NCI-H2107 treated with DMSO at 0.1 percent for 48 hours (cell line): ENCODE results near the gene GIN1.
"Not testable (repeated sequence)": the region's sequence is repeated elsewhere in the genome, so short reads cannot be mapped to it uniquely, and the experiment has no call there.

Source experiments
- DNase-seq: peaks from one replicate; lab custom pipeline; 2025; ENCODE audit not compliant: unreplicated experiment; lab: John Stamatoyannopoulos, UW

GIN1 gene

DNA sequence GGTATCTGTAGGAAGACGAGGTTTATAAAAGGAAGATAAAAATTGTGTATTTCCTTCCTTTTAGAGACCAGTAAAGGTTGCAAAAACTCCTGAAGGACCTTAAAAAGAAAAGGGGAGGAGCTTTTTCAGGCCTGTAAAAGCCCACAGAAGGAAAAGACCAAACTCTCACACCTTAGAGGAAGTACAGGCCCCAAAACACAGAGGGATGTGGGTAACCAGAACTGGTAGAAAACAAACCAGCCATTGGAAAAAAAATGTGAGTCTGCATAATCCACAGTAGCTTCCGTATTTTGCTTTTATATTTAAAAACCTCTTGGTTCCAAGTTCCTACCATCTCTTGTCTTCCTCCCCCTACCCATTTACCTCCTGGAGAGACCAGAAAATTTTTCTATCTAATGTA is 8.5 kb downstream of the GIN1 start:
- no peak for DNase-seq

DNA sequence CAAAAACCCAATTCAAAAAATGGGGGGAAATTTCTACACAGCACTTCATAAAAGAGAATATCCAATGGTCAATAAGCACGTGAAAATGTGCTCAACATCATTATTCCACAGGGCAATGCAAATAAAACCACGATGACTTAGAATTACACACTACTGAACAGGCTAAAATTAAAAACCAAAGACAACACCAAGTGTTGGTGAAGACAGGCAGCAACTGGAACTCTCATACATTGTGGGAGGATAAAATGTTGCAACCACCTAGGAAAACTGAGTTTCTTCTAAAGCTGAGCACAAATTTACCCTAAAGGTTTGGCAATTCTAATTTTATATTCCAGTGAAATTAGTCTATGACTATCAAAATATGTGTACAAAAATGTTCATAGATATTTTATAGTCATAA is 9.5 kb downstream of the GIN1 start:
- no peak for DNase-seq

DNA sequence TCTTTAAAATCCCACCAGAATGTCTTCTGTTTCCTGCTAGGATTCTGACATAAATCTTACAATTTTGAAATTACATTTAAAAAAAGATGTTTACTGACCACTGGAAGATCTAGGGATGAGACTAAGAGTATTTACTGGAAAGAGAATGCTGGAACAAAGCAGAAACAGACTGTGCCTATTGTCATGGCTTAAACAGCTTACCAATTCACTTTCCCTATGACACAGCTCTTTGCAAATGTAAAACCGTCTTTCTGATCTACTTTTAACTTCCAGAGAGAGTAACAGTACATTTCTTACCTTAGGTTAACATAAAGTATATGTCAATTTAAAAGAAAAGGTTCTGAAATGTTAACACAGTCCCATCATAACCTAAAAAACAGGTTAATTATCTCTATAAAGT is 10.7 kb downstream of the GIN1 start:
- DNase-seq, result no peak

DNA sequence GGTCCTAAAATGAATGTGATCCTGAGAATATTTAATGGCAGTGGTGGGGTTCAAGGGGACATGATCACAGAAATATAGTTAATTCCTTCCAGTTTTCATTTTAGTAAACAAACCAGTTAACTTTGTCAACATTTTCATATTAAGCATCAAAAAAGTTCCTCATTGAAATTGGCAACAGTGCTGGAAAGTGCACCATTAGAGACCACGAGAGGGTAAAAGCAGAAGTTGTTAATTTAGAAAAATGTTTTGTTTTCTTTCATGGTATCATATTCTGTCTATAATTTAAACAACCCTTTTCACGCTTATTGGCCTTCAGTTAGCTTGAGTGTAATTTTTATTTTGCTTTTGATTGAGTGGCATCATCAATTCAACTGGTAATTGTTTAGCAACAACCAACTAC is 11.9 kb downstream of the GIN1 start:
- DNase-seq, result no peak

DNA sequence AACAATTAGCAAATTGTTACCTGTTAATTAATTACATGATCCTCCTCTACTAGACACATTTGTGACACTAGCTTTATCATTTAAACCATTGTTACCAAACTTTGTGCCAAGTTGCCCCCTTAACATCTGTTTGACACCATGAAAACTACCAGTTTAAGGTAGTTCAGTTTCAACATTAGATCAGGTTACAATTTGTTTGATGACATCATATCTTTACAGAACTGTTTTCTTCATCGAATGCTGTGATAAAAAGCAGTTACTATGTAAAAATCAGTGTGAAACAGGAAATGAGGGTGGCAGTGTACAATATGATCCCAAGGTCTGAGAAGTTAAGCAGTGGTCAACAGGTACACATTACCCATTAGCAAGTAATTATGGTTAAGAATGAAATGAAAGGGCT is 17.7 kb downstream of the GIN1 start:
- DNase-seq, result no peak

DNA sequence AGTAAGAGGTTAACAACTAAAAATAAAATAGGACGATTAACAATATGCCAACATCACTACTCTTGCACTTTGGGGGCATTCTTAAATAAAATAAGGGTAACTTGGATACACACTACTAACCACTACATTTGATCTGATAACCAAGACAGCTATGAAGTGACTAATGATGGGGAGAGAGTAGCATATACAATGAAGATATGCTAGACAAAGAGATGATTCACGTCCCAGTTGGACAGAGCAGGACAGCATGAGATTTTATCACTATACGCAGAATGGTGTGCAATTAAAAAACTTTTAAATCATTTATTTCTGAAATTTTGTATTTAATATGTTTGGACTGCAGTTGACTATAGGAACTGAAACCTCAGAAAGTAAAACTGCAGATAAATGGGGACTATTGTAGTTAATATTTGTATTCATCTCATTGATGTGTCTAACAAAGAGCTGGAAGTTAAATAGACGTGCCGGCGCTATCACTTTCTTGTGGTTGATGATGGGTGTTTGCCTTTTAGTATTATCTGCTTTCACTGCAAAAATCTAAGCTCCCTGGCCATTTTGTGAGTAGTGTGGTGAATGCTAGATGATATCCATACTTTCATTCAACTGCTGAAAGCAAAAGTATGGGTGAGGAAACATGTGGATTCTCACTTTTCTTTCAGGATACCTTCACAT is 18.7 kb downstream of the GIN1 start:
- no peak for DNase-seq

DNA sequence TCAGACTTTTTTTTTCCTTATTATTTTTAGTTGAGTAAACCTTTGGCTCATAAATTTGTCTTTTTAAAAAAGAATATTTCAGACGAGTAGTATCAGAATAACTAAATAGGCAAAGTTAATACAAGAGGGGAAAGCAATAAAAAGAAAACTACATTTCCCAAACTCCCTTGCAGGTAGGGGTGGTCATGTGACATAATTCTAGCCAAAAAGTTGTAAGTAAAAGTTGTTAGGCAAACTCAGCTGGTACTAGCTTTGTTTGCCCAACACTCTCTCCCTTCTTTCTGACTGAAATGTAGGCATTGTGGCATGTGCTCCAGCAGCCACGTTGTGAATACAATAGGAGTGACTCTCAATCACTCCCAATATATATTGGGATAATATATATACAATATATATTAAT is 20.9 kb downstream of the GIN1 start:
- no peak for DNase-seq

DNA sequence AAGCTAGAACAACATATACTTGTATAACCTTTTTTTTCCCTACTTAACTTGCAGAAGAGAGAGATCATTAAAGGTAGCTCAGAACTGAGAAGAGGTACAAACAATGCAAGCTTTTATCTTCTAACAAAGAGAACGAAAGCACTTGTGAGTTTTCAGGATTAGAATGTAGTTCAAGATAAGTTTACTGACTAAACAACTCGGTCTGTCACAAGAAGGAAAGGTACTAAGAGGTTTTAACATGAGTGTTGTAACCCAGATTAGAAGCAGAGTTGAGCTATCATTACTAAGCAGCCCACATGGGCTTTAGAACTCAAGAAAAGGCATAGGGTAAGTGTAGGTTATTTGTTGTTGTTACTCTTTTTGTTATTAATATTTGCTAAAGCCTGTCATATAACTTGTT is 25.2 kb downstream of the GIN1 start:
- DNase-seq, result no peak

DNA sequence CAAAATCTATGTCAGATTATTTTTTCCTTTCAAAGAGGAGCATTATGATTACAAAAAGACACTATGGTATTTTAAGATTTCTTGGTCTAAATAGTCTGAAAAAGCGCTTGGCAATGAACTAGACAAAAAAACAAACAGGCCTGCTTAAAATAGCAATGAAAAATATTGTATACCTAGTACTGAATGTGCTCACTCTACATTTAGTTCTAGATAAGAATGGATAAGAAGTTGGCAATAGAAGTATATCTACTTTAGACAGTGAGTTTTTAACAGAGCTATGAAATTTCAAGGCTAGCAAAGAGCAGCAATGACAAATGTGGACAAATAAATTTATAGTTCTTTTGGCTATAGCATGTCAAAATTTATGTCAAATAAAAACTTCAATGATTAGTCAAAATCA is 26.2 kb downstream of the GIN1 start:
- DNase-seq, result no peak

DNA sequence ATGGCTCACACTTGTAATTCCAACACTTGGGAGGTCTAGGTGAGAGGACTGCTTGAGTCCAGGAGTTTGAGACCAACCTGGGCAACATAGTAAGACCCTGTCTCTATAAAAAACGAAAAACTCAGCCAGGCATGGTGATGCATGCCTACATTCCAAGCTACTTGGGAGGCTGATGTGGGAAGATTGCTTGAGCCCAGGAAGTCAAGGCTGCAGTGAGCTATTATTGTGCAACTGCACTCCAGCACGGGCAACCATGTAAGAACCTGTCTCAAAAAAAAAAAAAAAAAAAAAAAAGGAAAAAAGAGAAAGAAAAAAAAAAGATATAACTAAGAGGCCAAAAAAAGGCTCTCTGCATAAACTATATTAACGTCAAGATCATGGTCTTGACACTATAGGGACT is 27.3 kb downstream of the GIN1 start:
- no peak for DNase-seq

DNA sequence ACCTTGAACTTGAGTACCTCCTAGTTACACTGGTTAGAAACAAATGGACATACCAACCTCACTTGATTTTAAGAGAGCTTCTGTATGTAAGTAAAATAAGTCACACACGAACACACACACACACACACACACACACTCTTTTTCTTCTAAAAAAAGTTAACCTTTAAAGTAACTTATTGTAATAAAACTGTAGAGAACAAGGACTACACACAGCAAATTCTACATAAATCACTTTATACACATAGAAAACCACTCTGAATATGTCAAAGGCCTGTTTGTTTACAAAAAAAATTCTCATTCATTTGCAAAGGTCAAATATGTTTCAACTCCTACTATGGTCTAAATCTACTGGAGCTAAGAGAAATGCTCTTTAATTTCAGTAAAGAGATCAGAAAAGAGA is 29.1 kb downstream of the GIN1 start:
- DNase-seq, result no peak

DNA sequence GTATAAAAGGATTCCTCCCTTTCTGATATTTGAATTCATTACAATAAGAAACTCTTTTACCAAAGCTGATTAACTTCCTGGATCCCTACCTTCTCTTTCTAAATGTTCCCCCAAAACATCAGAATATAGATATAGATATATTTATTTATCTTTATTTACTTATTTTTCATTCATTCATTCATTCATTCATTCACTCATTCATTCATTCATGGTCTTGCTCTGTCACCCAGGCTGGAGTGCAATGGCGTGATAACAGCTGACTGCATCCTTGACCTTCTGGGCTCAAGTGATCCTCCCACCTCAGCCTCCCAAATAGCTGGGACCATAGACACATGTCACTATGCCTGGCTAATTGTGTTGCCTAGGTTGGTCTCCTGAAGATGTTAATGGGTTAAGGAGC is 30.7 kb downstream of the GIN1 start:
- no peak for DNase-seq

DNA sequence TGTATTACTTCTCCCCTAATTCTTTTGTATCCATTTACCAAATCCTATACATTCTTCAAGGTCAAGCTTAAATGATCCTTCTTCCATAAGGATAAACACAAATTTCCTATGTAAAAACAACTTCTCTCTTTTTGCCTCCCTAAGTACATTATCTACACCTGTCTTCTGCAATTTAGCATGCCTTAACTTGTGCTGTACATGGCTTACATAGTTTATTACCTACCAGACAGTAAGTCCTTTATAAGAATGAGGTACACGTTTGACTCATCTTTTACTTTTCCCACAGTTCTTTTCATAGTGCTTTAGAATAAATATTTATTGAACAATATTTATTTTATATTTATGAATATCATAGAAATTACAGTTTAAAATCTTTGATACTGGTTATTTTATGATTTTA is 33.4 kb downstream of the GIN1 start:
- no peak for DNase-seq

DNA sequence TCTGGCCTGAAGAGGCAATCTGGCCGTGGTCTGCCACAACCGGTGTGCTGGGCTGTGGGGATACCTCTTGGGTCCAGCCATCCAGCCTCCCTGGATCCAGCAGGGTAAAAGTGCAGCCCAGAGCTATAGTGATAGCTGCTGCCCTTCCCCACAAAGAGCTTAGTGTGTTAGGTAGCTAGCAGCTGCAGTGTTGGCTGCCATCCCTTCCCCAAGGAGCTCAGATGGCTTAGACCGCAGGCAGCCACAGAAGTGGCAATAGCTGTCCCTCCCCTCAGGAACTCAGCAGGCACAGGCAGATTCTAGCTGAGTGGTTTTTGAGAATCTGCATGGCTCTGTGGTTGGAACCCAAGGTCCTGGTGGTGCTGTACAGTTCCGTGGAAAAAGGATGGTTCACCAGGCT is 40.1 kb downstream of the GIN1 start:
- no peak for DNase-seq

DNA sequence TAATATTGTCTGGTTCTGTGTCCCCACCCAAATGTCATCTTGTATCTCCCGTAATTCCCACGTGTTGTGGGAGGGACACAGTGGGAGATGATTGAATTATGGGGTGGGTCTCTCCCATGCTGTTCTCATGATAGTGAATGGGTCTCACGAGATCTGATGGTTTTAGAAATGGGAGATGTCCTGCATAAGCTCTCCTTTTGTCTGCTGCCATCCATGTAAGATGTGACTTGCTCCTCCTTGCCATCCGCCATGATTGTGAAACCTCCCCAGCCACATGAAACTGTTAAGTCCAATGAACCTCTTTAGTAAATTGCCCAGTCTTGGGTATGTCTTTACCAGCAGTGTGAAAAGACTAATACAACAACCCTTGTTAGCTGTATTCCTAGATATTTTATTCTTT is 44.5 kb downstream of the GIN1 start:
- DNase-seq, result no peak

DNA sequence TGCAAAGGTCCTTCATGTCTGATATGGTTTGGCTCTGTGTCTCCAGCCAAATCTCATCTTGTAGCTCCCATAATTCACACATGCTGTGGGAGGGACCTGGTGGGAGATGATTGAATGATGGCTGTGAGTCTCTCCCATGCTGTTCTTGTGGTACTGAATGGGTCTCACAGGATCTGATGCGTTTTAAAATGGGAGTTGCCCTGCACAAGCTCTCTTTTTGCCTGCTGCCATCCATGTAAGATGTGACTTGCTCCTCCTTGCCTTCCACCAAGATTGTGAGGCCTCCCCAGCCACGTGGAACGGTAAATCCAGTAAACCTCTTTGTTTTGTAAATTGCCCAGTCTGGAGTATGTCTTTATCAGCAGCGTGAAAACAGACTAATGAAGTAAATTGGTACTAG is 46.4 kb downstream of the GIN1 start:
- DNase-seq, result not testable (repeated sequence)

DNA sequence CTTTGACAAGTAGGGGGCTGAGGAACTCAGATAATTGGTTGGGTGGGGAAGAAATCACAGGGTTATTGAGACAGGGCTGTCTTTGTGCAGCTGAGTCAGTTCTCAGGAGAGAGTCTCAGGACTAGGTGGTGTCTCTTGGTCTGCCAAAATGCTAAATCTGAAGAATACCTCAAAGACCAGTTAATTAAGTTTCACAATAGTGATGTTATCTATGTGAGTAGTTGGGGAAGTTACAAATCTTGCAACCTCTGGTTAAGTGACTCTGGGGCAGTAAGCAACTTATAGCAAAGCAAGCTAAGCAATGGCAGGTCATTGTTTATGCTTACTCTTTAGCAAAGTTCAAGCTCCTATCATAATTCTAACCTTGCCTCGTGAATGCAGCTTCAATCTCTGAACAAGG is 53.6 kb downstream of the GIN1 start:
- DNase-seq, result no peak

DNA sequence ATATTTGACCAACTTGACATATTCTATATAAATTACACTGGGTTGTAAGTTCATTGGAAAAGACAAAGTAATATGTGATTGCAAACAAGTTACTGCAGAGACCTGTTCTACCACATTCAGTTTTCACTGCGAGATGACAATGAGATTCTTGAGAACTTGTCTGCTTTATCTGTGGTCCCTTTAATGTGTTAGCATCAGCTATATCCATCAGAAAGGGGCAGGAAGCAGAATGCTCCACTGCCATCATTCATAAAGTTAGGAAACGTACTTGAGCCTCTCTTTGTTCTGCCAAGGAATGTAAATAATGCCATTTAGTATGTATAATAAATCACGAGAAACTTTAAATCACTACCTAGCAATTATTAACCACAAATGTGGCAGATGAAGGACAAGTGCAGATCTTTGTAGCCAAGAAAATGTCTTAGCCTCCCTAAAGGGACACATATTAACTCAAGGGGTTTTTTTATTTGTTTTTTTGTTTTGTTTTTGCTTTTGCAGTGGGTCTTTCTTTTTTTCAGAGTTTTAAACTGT is 59.4 kb downstream of the GIN1 start:
- DNase-seq, result no peak

DNA sequence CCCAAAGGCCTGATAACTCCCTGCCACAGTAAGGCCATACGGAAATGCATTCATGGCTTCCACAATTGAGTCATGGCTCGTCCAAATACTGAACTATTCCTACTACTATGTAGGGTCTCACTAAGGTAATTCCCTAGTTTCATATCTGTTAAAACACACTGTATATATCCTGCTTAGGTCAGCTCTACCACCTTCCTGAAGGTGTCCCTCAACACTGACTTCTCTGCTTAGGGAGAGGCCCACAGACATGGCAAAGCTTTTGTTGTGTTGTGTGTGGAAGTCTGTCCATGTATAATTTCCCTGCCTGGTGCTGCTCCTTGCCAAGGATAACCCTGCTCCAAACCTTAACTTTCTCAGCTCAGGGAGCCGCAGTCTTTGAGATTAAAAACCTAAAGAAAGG is 60.4 kb downstream of the GIN1 start:
- no peak for DNase-seq

DNA sequence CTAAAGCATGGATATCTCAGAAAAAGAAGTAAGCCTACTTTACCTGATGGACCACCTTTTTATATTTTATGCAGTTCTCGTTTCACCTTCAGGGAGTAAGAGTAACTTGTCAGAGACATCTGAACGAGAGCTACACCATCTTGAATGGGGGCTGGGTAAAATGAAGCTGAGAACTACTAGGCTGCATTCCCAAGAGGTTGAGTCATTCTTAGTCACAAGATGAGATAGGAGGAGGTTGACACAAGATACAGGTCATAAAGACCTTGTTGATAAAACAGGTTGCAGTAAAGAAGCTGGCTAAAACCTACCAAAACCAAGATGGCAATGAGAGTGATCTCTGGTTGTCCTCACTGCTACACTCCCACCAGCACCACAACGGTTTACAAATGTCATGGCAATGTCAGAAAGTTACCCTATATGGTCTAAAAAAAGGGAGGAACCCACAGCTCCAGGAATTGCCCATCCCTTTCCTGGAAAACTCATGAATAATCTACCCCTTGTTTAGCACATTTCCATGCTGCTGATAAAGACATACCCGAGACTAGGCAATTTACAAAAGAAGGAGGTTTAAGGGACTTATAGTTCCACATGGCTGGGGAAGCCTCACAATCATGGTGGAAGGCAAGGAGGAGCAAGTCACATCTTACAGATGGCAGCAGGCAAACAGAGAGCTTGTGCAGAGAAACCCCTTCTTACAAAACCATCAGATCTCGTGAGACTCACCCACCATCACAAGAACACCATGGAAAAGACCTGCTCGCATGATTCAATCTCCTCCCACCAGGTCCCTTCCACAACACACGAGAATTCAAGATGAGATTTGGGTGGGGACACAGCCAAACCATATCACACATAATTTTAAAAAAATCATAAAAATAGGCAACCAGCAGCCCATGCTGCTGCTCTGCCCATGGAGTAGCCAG is 62.5 kb downstream of the GIN1 start:
- no peak for DNase-seq

DNA sequence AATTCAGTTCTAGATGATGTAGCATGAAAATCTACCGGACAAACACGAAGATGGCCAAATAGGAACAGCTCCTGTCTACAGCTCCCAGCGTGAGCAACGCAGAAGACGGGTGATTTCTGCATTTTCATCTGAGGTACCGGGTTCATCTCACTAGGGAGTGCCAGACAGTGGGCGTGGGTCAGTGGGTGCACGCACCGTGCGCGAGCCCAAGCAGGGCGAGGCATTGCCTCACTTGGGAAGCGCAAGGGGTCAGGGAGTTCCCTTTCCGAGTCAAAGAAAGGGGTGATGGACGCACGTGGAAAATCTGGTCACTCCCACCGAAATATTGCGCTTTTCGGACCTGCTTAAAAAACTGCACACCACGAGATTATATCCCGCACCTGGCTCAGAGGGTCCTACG is 73.2 kb downstream of the GIN1 start:
- DNase-seq, result not testable (repeated sequence)

DNA sequence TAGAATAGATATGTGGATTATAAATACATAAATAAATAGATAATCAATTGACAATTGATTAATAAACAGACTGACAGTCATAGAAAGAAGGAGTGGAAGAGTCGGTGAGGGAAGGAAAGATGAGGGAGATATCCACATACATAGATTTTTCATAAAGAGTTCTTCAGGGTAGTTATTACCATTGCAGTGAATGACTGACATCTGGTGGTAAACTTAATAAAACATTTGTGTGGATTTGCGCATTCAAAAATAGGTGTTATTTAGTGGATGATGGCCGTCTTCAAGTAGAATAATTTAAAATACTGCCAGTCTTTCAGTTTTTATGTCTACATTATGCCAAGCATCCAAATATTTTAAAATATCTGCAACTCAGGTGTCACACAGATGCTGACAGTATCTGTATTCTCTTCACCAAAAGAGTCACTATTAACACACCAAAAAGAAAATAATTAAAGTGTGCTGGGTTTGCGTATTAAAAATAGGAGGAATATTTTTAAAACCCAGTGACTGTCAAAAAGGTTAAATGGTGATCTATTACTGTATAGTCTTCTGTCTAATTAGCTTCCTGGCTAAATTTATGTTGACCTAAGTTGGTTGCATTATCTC is 78.8 kb downstream of the GIN1 start:
- DNase-seq, result peak; percentile 51
